Activated T-helper 2 cell treated with anti-CD3 and anti-CD28 coated beads, Interferon-gamma antibody, Interleukin-2, Interleukin-4, amounts not matched to agents 10 μg/mL and 5 μg/mL and 100 μg/mL, durations not matched to agents 14 hours and 24 hours and 36 hours (primary cell): ENCODE results near the gene KCNJ15. TPM values are rescaled to one million over a fixed set of nuclear protein-coding genes. Genes with fewer than 3 reads are reported as not detected.
"Not testable (repeated sequence)": the region's sequence is repeated elsewhere in the genome, so short reads cannot be mapped to it uniquely, and the experiment has no call there.

Experiments
- DNase-seq: peaks from one replicate; pipeline ENCODE4 v3.0.0; 2021; ENCODE audit warnings: low spot score
- H3K27ac Mint-ChIP-seq: one replicate; pipeline ENCODE4 v1.8.0; 2021; ENCODE audit warnings: mixed read lengths
- H3K27me3 Mint-ChIP-seq: one replicate; pipeline ENCODE4 v1.8.0; 2021; ENCODE audit warnings: low read depth, mixed read lengths
- H3K36me3 Mint-ChIP-seq: one replicate; pipeline ENCODE4 v1.8.0; 2021; ENCODE audit warnings: low read depth, mixed read lengths
- H3K4me1 Mint-ChIP-seq: one replicate; pipeline ENCODE4 v1.8.0; 2021; ENCODE audit warnings: low read depth, mixed read lengths
- H3K4me3 Mint-ChIP-seq: one replicate; pipeline ENCODE4 v1.8.0; 2021; ENCODE audit warnings: low read depth, mild to moderate bottlenecking, moderate library complexity, mixed read lengths
- H3K9me3 Mint-ChIP-seq: one replicate; pipeline ENCODE4 v1.8.0; 2021; ENCODE audit warnings: mixed read lengths
- intact Hi-C: fragments of 100-400 bp; cut with micrococcal nuclease; formaldehyde crosslinking; loops from one replicate; pipeline ENCODE4 v1.15.1; 2023
- total RNA-seq: library from RNA; stranded (reverse); gene quantifications from 2 replicates; pipeline ENCODE4 v1.2.3, GENCODE V29; 2022

The KCNJ15 gene
- total RNA-seq, 1 donor from 2014 or later: 0.27 TPM

DNA sequence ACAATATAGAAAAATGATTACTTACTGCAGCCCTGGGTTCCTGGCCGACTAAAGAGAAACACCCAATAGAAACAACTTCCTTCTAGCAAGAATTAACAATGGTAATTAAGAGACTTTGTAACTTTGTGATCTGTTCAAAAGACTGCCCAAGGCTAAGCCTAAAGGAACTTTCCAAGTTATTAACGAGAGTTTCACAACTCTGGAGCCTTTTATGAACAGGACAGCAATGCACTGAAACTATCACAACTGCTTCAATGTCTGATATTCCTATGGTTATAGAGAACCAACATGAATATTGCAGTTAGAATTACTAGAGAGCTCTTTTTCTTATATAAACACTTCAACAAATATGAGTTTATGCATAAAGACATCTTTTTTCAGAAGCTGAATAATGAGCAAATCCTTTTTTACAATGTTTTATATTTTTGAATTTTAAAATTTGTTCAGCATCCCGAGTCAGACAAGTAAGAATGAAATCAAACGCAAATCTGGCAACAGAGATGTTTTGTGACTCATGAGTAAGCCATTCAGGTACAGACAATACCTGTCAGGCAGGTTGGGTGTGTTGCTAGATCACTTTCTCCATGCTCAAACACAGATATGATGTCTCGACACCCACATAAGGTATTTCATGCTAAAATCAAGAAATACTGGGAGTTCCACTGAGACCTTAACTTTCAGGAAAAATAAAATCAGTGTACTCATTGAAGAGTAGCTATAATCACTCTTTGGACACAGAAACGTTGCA is 22.2 kb upstream of the KCNJ15 start:
- Mint-ChIP-seq H3K9me3 (peaks cover 34% of the 10 kb centered on the region), H3K36me3 (no peaks in the 10 kb centered on the region), H3K27me3 (peaks cover 3% of the 10 kb centered on the region), H3K4me1 (peaks cover 1% of the 10 kb centered on the region), H3K4me3 (no peak overlapping the region), H3K27ac (no peak overlapping the region)
- DNase-seq: no peak
- intact Hi-C loops: no loop called here

GRCh38 chr21:38235251-38235650 is 21.5 kb upstream of the KCNJ15 start:
- H3K27me3 Mint-ChIP-seq, H3K27ac Mint-ChIP-seq, H3K4me1 Mint-ChIP-seq, DNase-seq, intact Hi-C loops, H3K4me3 Mint-ChIP-seq, H3K36me3 Mint-ChIP-seq: not testable (repeated sequence)
- peaks cover 28% of the 10 kb centered on the region for H3K9me3 Mint-ChIP-seq

DNA sequence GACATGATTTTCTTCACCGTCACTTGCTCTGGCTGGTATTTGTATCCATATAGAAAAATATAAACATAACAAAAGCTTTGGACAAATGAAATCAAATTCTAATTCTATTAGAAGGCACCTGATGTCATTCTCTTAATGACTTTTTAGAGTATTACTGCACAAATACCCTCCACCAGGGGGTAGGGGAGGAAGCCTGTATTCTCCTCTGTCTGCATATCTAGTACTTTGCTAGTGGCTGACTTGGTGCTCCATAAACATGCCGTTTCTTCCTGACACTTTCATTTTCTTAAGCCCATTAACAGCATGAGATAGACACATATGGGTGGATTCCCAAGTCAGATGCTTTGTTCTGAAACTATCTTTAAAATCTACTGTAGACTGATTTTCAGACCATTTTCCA is 20.6 kb upstream of the KCNJ15 start:
- Mint-ChIP-seq H3K27me3 (peaks cover 3% of the 10 kb centered on the region), H3K9me3 (peaks cover 21% of the 10 kb centered on the region), H3K4me3 (no peak overlapping the region), H3K27ac (no peak overlapping the region), H3K36me3 (no peaks in the 10 kb centered on the region), H3K4me1 (peaks cover 1% of the 10 kb centered on the region)
- intact Hi-C loops: no loop called here
- DNase-seq: no peak

DNA sequence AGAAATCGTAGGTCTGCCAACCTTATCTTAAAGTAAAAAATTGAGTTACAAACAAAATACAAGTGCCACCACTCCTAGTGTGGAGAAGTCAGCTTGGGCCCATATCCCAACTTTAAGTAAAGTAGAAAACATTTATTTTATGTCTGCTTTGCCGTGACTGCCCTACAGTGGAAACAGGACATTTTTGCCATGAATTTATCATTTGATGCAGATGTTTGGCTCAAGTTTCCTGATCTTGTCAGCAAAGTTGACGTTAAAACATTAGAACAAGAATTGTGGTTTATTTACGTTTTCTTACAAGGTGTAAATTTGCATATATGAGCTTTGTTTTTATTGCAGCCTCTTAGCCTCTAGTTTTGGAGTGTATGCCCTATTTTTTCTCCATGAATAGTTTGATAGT is 17.1 kb upstream of the KCNJ15 start:
- peaks cover 4% of the 10 kb centered on the region for H3K27me3 Mint-ChIP-seq

GRCh38 chr21:38240129-38240528 is 16.7 kb upstream of the KCNJ15 start:
- Mint-ChIP-seq H3K9me3 (no peaks in the 10 kb centered on the region), H3K4me1 (peaks cover 16% of the 10 kb centered on the region), H3K27me3 (peaks cover 4% of the 10 kb centered on the region), H3K27ac (no peak overlapping the region), H3K4me3 (no peak overlapping the region), H3K36me3 (no peaks in the 10 kb centered on the region)
- intact Hi-C loops: loop anchor here (10.0 kb wide), 1 partner anchor 525 kb away; no protein-coding TSS in a partner anchor
- no peak for DNase-seq

More for the DNA sequence above, 17.1 kb upstream of the KCNJ15 start:
- Mint-ChIP-seq H3K9me3 (no peaks in the 10 kb centered on the region), H3K4me1 (peaks cover 12% of the 10 kb centered on the region), H3K27ac (no peak overlapping the region), H3K4me3 (no peak overlapping the region), H3K36me3 (no peaks in the 10 kb centered on the region)
- no peak for DNase-seq
- intact Hi-C loops: loop anchor here (10.0 kb wide), 1 partner anchor 525 kb away; no protein-coding TSS in a partner anchor

GRCh38 chr21:38241029-38241740 is 15.6 kb upstream of the KCNJ15 start:
- intact Hi-C loops: loop anchor here (10.0 kb wide), 1 partner anchor 524 kb away; no protein-coding TSS in a partner anchor
- no peak overlapping the region for H3K4me3 Mint-ChIP-seq
- DNase-seq: no peak
- H3K4me1 Mint-ChIP-seq: peaks cover 20% of the 10 kb centered on the region
- peaks cover 4% of the 10 kb centered on the region for H3K27me3 Mint-ChIP-seq
- no peaks in the 10 kb centered on the region for H3K9me3 Mint-ChIP-seq
- no peaks in the 10 kb centered on the region for H3K36me3 Mint-ChIP-seq
- H3K27ac Mint-ChIP-seq: no peak overlapping the region

- H3K27ac Mint-ChIP-seq: no peak overlapping the region
- H3K4me3 Mint-ChIP-seq: no peak overlapping the region
- H3K4me1 Mint-ChIP-seq: peaks cover 19% of the 10 kb centered on the region
- no peaks in the 10 kb centered on the region for H3K36me3 Mint-ChIP-seq
- DNase-seq: no peak
- H3K27me3 Mint-ChIP-seq: peaks cover 9% of the 10 kb centered on the region
- H3K9me3 Mint-ChIP-seq: no peaks in the 10 kb centered on the region
- intact Hi-C loops: loop anchor here (10.0 kb wide), 1 partner anchor 523 kb away; no protein-coding TSS in a partner anchor
Observed at GRCh38 chr21:38242061-38242460, 14.7 kb upstream of the KCNJ15 start.

GRCh38 chr21:38243732-38244406 is 12.9 kb upstream of the KCNJ15 start:
- Mint-ChIP-seq H3K4me3 (no peak overlapping the region), H3K4me1 (peaks cover 25% of the 10 kb centered on the region), H3K9me3 (no peaks in the 10 kb centered on the region), H3K27me3 (peaks cover 15% of the 10 kb centered on the region), H3K36me3 (no peaks in the 10 kb centered on the region), H3K27ac (peak overlapping the region; percentile 81)
- intact Hi-C loops: loop anchor here (10.0 kb wide), 1 partner anchor 521 kb away; no protein-coding TSS in a partner anchor
- DNase-seq: no peak

GRCh38 chr21:38244407-38244787 is 12.4 kb upstream of the KCNJ15 start:
- intact Hi-C loops: loop anchor here (10.0 kb wide), 1 partner anchor 520 kb away; no protein-coding TSS in a partner anchor
- Mint-ChIP-seq H3K4me1 (peaks cover 31% of the 10 kb centered on the region), H3K36me3 (no peaks in the 10 kb centered on the region), H3K27me3 (peaks cover 15% of the 10 kb centered on the region), H3K9me3 (no peaks in the 10 kb centered on the region), H3K27ac (peak overlapping the region; percentile 81), H3K4me3 (peak overlapping the region; percentile 7)
- no peak for DNase-seq

DNA sequence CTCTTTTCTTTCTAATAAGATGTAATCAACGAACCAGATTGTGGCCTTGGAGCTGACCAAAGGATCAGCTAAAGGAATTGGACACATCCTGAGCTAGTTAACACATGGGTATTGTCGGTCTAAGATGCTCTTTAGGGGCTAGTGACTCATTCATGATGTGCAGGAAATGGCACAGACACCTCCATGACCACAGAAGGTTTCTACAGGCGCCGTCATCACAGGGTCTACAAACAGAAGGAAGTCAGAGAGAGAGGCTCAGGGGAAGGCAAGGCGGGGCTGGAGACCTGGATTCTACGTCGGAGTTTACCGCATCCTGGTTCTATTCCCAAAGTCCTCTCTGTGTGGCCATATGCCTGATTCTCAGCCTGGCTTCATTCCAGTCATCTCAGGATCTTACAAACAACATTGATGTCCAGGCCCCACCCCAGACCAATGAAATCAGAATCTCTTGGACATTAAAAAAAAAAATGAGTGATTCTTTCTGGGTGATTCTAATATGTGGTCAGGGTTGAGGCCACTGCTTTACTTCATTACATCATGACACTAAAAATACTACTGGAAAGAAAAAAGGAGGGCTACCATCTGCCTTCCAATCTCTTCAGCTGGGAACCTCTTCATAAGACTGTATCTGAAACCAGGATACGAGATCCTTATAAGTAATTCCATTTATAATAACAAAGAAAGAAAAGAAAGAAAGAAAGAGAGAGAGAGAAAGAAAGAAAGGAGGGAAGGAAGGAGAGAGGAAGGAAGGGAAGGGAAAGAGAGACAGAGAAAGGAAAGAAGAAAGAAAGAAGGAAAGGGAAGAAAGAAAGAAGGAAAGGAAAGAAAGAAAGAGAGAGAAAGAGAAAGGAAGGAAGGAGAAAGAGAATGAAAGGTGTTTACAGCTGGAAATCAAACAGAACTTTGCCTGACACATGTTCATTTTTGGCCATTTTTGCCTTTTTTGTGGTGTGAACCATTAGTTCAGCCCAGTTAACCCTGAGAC is 11.6 kb upstream of the KCNJ15 start:
- Mint-ChIP-seq H3K9me3 (no peaks in the 10 kb centered on the region), H3K4me1 (peaks cover 35% of the 10 kb centered on the region), H3K4me3 (peak overlapping the region; percentile 1), H3K27ac (peak overlapping the region; percentile 81), H3K27me3 (peaks cover 17% of the 10 kb centered on the region), H3K36me3 (no peaks in the 10 kb centered on the region)
- intact Hi-C loops: loop anchor here (1.0 to 10.0 kb wide), 3 partner anchors 24 to 520 kb away; no protein-coding TSS in a partner anchor
- DNase-seq: peak; percentile 54

- no peak overlapping the region for H3K27ac Mint-ChIP-seq
- no peak for DNase-seq
- H3K9me3 Mint-ChIP-seq: no peaks in the 10 kb centered on the region
- H3K27me3 Mint-ChIP-seq: peaks cover 30% of the 10 kb centered on the region
- intact Hi-C loops: loop anchor here (5.0 to 10.0 kb wide), 2 partner anchors 36 to 518 kb away; no protein-coding TSS in a partner anchor
- H3K4me1 Mint-ChIP-seq: peaks cover 35% of the 10 kb centered on the region
- no peaks in the 10 kb centered on the region for H3K36me3 Mint-ChIP-seq
- H3K4me3 Mint-ChIP-seq: no peak overlapping the region
Observed at GRCh38 chr21:38246511-38246910, 10.3 kb upstream of the KCNJ15 start.
